ENCODE data around the gene SMURF2. TPM values are rescaled to one million over a fixed set of nuclear protein-coding genes. Genes with fewer than 3 reads are reported as not detected.
A peak's percentile ranks its signal among the peaks of the same experiment; 100 is the strongest.

SMURF2 gene
- total and polyA plus RNA-seq, 9 of the 15 experiments (the other 6 are each of a cell fraction or from before 2014, with no cell fraction given), result 3.8 to 22.0 (median 14.8) TPM

GRCh38 chr17:64496786-64497564 lies 165.1 kb downstream of the SMURF2 start, which contains the start of gene POLG2 (continued):
- TF ChIP-seq FOXO4 (CRISPR knock-in tag; IDR thresholded peaks at IDR 0.05) (0 out of 2 replicates have a peak, but pooled peaks have one; percentile 32), FUS (optimal IDR thresholded peaks at IDR 0.05; ENCODE audit: low read depth, low read length) (no peak), MTA3 (IDR thresholded peaks at IDR 0.05; ENCODE audit: borderline replicate concordance) (no peak), SRSF1 (IDR thresholded peaks at IDR 0.05; ENCODE audit: low read depth, low read length) (no peak), ZNF830 (CRISPR knock-in tag; IDR thresholded peaks at IDR 0.05) (peak; percentile 25; the same call in 1 of the 2 replicates), OTX1 (CRISPR knock-in tag; IDR thresholded peaks at IDR 0.05) (no peak), KLF10 (CRISPR knock-in tag; IDR thresholded peaks at IDR 0.05) (no peak), HMBOX1 (IDR thresholded peaks at IDR 0.05) (peak; percentile 97), XRCC4 (IDR thresholded peaks at IDR 0.05; ENCODE audit: extremely low read depth, insufficient read depth, insufficient read length) (no peak), CREM (IDR thresholded peaks at IDR 0.05; ENCODE audit: low read depth) (peak; percentile 63), E2F3 (CRISPR knock-in tag; IDR thresholded peaks at IDR 0.05) (no peak), ZNF384 (IDR thresholded peaks at IDR 0.05; ENCODE audit: low read depth, low read length) (no peak), ETS2 (tag; IDR thresholded peaks at IDR 0.05; ENCODE audit: borderline replicate concordance, poor library complexity, severe bottlenecking) (no peak), ELF2 (CRISPR knock-in tag; IDR thresholded peaks at IDR 0.05) (peak; percentile 70; the same call in 1 of the 2 replicates), TARDBP (IDR thresholded peaks at IDR 0.05) (no peak), ETS1 (conservative IDR thresholded peaks at IDR 0.05; ENCODE audit: control insufficient read depth, low read depth, low read length) (no peak; the same call in 1 of the 2 replicates), YBX1 (IDR thresholded peaks at IDR 0.05) (no peak), LARP7 (IDR thresholded peaks at IDR 0.05) (0 out of 2 replicates have a peak, but pooled peaks have one; percentile 32), EWSR1 (IDR thresholded peaks at IDR 0.05; ENCODE audit: borderline replicate concordance, low read depth, partially characterized antibody) (peak; percentile 95), TEAD2 (tag; IDR thresholded peaks at IDR 0.05) (no peak), NR2C2 (CRISPR knock-in tag; IDR thresholded peaks at IDR 0.05) (peak; percentile 27; the same call in 1 of the 2 replicates), NR2C2 (tag; IDR thresholded peaks at IDR 0.05) (peak; percentile 85), CEBPG (CRISPR knock-in tag; IDR thresholded peaks at IDR 0.05) (no peak), CEBPG (tag; conservative IDR thresholded peaks at IDR 0.05 in 1 of 2, IDR thresholded peaks at IDR 0.05 in 1 of 2) (no peak), GABPB2 (CRISPR knock-in tag; conservative IDR thresholded peaks at IDR 0.05) (no peak), MLLT1 (IDR thresholded peaks at IDR 0.05) (peak in 1 of 2 experiments; percentile 52; a peak in 1 of 4 replicates)

Data from K562 (cell line).